Activated CD8-positive, alpha-beta memory T cell treated with anti-CD3 and anti-CD28 coated beads, Interleukin-2, amount 50 U/mL, for 4 hours (primary cell): Measurements from ENCODE around the gene BORCS8.
"Not testable (repeated sequence)": the region's sequence is repeated elsewhere in the genome, so short reads cannot be mapped to it uniquely, and the experiment has no call there.

Source experiments
- DNase-seq: peaks from one replicate; pipeline ENCODE4 v3.0.0-alpha.2; 2020

The BORCS8 gene

DNA sequence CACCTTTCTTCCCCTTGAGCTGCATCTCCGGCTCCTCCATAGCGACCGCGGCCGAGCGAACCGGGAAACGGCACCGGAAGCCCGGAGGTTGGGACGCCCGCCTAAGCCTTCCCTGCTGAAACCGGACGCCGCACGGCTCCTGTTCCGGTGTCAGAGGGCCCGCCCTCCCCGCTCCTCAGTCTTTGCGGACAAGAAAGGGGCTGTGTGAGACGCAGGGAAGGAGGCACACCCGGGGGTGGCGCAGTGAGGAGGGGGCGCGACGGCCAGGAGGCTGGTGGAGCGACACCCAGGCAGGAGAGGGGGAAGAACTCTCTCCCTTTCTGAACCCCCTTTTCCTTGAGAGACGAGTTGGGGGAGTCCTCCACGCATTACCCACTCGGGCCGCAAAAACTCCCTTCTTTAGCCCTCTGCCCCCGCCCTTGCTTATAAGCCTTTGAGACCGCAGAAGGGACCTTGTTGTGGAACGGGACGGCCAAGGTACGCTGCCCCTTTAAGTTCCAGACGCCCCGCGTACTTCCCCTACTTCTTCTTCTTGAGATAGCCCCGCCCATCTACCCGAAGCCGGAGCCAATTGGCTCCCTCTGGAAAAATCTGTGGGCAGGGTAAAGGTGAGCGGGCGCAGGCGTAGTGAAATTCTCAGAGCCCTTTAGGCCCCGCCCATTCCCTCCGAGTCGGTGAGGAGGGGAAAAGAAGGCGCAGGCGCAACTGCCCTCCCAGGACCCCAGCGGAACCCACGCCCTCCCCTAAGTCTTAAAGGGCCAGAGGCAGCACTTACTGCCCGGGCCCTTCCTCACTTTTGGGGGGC is at the start of gene BORCS8, which contains the start of gene RFXANK:
Gene BORCS8, minus strand, starts transcription at position 75 of the 805 bp plus-strand sequence. Its CDS starts 35 bp downstream, at position 40.
Gene RFXANK, plus strand, starts transcription at position 181 of the 805 bp plus-strand sequence. CDS start 1,689 bp downstream, outside the sequence.
- DNase-seq, result peak; percentile 97

- DNase-seq, result no peak
Observed at GRCh38 chr19:19240476-19240875, 48.5 kb upstream of the BORCS8 start.

DNA sequence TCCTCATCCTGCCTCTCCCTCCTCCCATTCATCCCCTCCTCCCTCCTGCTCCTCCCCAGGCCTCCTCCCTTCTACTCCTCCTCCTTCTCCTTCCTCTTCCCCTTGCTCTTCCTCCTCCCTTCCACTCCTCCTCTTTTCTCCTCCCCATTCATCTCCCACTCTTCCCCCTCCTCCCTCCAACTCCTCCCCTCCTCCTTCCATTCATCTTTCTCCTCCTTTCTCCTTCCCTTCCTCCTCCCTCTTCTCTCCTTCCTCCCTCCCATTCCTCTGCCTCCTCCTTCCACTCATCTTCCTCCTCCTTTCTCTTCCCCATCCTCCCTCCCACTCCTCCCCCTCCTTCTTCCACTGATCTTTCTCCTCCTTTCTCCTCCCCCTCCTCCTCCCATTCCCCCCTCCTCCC is 47.7 kb upstream of the BORCS8 start:
- DNase-seq, result no peak

DNA sequence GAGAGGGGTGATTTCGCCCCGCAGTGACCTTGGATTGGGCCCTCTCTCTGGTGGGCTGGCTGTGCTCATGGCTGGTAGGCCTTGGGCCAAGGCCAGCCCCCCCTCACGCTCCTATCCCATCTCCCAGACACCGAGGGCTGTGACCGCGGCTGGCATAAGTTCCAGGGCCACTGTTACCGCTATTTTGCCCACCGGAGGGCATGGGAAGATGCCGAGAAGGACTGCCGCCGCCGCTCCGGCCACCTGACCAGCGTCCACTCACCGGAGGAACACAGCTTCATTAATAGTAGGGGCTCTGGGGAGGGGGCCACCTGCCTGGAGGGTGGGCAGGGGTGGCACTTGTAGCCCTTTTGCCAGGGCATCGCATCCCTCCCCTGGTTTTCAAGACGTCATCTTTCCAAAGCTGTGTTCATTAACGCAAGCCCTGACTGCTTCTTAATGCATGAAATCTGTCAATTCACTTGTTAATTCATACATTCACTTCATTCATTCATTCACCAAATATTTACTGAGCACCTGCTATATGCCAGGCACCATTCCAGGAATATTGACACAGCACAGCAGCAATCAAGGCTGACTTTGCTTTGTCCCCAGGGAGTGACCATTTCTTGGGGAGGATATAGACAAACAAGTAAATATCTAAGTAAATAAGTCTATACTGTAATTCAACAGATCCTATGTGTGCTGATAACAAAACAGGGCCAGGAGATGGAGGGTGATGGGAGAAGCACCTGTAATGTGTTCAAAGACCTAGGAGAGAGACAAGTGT is 46.4 kb upstream of the BORCS8 start:
- no peak for DNase-seq

GRCh38 chr19:19236173-19236572 is 44.2 kb upstream of the BORCS8 start:
- no peak for DNase-seq

- no peak for DNase-seq
Observed at GRCh38 chr19:19234220-19234816, 42.4 kb upstream of the BORCS8 start.

DNA sequence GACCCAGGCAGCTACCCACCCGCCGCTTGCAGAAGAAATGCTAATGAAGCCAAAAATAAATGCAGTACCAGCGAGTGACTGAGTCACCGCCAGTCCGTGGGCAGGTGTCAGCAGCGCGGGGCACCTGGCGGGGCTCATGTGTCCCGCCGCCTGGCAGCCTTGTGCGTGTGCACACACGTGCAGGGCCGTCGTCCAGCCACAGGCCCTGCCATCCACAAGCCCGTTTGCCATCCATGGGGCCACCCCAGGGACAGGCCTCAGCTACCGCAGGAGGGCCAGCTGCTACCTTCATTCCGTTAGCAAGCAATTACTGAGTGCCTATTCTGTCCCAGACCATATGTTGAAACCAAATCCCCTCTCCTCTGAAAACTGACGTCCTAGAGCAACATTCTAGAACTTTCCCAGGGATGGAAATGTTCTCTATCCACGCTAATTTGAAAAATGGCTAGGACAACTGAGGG is 40.3 kb upstream of the BORCS8 start:
- no peak for DNase-seq

- DNase-seq, result no peak
Observed at GRCh38 chr19:19230999-19231398, 39.0 kb upstream of the BORCS8 start.

DNA sequence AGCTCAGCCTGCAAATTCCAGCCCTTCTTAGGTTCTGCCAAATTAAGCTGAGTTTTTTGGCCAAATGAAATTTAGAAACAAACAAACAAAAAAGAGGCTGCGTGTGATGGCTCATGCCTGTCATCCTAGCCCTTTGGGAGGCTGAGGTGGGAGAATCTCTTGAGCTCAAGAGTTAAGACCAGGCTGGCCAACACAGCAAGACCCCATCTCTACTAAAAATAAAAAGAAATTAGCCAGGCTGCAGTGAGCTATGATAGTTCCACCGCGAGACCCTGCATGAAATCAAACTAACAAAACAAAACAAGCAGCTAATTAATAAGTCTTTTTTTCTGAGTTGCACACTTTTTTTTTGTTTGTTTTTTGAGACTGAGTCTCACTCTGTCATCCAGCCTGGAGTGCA is 37.7 kb upstream of the BORCS8 start:
- no peak for DNase-seq

GRCh38 chr19:19227217-19227616 is 35.3 kb upstream of the BORCS8 start:
- DNase-seq, result no peak

DNA sequence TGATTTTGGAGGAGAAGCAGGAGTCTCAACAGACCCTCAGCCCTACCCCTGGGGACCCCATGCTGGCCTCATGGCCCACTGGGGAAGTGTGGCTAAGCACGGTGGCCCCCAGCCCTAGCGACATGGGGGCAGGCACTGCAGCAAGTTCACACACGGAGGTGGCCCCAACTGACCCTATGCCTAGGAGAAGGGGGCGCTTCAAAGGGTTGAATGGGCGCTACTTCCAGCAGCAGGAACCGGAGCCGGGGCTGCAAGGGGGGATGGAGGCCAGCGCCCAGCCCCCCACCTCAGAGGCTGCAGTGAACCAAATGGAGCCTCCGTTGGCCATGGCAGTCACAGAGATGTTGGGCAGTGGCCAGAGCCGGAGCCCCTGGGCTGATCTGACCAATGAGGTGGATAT is 34.7 kb upstream of the BORCS8 start:
- no peak for DNase-seq

DNA sequence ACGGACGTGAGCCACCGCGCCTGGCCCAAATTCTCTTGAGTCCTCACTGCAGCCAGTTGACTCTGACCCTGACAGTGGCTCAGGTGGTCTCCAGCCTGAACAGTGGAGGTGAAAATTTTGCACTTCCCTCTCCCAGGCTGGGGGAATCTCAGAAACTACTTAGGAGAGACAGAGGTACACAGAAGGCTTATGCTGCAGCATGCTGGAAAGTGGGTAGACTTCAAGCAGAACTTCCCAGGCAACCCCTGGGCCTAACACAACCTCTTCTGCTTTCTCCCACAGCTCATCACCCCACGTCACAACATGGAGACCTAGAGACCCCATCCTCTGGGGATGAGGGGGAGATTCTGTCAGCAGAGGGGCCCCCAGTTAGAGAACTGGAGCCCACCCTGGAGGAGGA is 34.3 kb upstream of the BORCS8 start:
- DNase-seq, result no peak

DNA sequence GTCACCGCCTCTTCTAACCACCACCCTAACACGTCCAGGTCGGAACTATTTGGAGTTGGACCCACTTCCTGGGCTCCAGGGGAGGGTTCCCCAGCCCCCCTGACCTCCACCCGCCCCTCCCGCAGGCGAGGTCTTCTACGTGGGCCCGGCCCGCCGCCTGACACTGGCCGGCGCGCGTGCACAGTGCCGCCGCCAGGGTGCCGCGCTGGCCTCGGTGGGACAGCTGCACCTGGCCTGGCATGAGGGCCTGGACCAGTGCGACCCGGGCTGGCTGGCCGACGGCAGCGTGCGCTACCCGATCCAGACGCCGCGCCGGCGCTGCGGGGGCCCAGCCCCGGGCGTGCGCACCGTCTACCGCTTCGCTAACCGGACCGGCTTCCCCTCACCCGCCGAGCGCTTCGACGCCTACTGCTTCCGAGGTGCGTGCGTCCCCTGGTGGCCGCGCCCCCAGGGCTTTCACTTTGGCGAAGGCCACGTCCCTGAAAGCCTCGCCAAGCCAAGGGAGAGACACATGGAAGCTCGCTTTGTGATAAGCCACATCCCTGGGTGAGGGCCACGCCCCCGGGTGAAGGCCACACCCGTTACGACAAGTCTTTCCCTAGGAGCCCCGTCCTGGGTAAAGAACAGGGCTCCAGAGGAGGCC is 33.0 kb upstream of the BORCS8 start:
- DNase-seq, result peak; percentile 78

DNA sequence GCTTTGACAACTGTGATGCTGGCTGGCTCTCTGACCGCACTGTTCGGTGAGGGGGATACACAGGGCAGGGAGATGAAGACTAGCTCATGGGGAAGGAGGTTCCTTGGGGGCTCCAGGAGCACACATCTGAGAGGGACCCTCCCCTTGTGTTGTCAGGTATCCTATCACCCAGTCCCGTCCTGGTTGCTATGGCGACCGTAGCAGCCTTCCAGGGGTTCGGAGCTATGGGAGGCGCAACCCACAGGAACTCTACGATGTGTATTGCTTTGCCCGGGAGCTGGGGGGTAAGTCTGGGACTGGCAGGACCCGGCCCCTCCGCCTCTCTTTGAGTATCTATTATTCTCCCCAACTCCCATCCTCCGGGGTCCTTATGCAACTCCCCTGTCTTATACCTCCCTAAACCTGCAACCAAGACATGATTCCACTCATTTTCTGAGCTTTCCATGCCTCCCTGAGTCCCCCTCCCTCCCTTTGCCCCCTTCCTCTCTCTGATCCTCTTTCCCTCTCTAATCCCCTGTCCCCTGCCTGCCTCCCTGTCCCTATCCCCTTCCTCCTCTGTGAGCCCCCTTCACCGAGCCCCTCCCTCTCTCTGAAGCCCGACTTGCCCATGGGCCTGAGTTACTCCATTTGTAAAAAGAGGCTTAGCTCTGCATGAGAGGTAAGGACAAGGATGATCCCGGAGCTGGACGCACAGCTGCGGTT is 32.3 kb upstream of the BORCS8 start:
- no peak for DNase-seq

- DNase-seq, result no peak
Observed at GRCh38 chr19:19223636-19224035, 31.7 kb upstream of the BORCS8 start.

GRCh38 chr19:19223060-19223459 is 31.1 kb upstream of the BORCS8 start:
- no peak for DNase-seq

DNA sequence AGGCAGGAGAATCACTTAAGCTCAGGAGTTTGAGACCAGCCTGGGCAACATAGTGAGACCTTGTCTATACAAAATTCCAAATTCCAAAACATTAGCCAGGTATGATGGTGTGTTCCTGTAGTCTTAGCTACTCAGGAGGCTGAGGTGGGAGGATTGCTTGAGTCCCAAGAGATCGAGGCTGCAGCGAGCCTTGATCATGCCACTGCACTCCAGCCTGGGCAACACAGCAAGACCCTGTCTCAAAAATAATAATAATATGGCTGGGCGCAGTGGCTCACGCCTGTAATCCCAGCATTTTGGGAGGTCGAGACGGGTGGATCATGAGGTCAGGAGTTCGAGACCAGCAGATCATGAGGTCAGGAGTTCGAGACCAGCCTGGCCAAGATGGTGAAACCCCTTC is 29.0 kb upstream of the BORCS8 start:
- not testable (repeated sequence) for DNase-seq

- no peak for DNase-seq
Observed at GRCh38 chr19:19218911-19219310, 27.0 kb upstream of the BORCS8 start.

GRCh38 chr19:19217099-19217498 is 25.1 kb upstream of the BORCS8 start:
- DNase-seq, result no peak

- no peak for DNase-seq
Observed at GRCh38 chr19:19215792-19216191, 23.8 kb upstream of the BORCS8 start.

DNA sequence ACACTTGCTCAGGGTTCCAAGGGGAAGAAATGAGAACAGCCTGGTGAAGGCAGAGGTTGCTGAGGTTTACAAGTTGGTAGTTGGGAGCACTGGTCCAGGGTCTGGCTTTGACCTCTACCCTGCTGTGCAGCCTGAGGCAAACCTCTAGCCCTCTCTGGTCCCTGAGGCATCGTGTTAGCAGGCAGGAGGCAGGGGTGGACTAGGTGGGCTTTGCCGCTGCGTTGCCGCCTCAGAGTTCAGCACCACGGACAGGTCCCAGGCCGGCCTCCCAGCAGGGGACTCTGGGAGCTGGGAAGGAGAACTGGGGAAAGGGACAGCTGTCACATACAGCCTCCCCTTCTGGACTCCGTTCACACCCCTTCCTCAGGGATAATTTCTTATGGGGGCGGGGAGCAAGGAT is 22.9 kb upstream of the BORCS8 start:
- DNase-seq, result no peak

DNA sequence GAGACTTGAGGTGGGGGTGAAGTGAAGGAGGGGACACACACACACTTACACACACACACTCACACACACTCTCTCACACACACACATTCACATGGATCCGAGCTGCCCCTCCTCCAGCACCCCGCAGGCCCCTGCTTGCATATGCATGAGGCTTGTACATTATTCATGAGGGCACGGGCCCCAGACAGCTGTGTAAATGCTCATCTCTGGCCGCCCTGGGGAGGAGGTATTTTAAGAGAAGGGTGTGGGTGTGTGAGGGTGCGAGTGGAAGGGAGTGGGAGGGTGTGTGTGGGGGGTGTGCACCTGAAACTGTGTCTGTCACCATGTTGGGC is 22.2 kb upstream of the BORCS8 start:
- no peak for DNase-seq
